Measurements from ENCODE around the gene PPM1B. TPM values are rescaled to one million over a fixed set of nuclear protein-coding genes. Genes with fewer than 3 reads are reported as not detected.
"Not testable (repeated sequence)": the region's sequence is repeated elsewhere in the genome, so short reads cannot be mapped to it uniquely, and the experiment has no call there.

Gene PPM1B
- total RNA-seq, 4 donors from 2014 or later, result 36.6 to 71.4 (median 45.1) TPM

- H3K4me3 ChIP-seq (replicated peaks in 1 of 3), result no peak overlapping the region
- no peaks in the 10 kb centered on the region for H3K9me3 ChIP-seq
- peak overlapping the region in 2 of 3 donors; percentile 7 to 86 for H3K27ac ChIP-seq
- no peak for TF ChIP-seq CTCF (IDR thresholded peaks at IDR 0.05)
- TF ChIP-seq POLR2A (IDR thresholded peaks at IDR 0.05), result no peak
- no peaks in the 10 kb centered on the region for H3K36me3 ChIP-seq
- H3K27me3 ChIP-seq, result no peaks in the 10 kb centered on the region
- peaks cover 13 to 14% of the 10 kb centered on the region in 2 donors for H3K4me1 ChIP-seq
- intact Hi-C loops (cut with DNase I), result no loop called here
- 22 to 32% methylated on average over 2 of the region's 2 CpGs for WGBS, 2 donors
- DNase-seq, result no peak
Measured at GRCh38 chr2:44171018-44171417, 2.3 kb downstream of the PPM1B start.

GRCh38 chr2:44171442-44171841 is 2.8 kb downstream of the PPM1B start:
- Histone ChIP-seq H3K4me1 (peaks cover 13 to 16% of the 10 kb centered on the region in 2 donors), H3K27ac (peak overlapping the region in 1 of 3 donors; percentile 86)
- H3K9me3 ChIP-seq; intact Hi-C loops (cut with DNase I); H3K36me3 ChIP-seq; H3K27me3 ChIP-seq; DNase-seq; H3K4me3 ChIP-seq (replicated peaks in 1 of 3): not testable (repeated sequence)
- WGBS, 2 donors, result 85 to 90% methylated on average over 8 of the region's 8 CpGs

DNA sequence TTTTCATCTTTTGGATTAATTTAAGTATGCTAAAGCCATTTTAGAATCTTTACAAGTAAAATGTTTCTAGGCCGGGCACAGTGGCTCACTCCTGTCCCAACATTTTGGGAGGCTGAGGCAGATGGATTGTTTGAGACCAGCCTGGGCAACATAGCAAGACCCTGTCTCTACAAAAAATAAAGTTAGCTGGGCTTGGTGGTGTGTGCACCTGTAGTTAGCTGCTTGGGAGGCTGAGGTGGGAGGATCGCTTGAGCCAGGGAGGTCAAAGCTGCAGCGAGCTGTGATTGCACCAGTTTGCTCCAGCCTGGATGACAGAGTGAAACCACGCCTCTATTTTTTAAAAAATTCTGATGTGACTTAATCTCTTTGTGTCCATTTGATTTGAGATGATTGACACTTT is 3.9 kb downstream of the PPM1B start:
- Histone ChIP-seq H3K9me3 (no peaks in the 10 kb centered on the region), H3K4me1 (peaks cover 17% of the 10 kb centered on the region in 2 donors), H3K4me3 (replicated peaks in 1 of 3) (no peak overlapping the region), H3K36me3 (no peaks in the 10 kb centered on the region), H3K27ac (no peak overlapping the region), H3K27me3 (no peaks in the 10 kb centered on the region)
- no peak for DNase-seq
- intact Hi-C loops (cut with DNase I), result no loop called here
- no peak for TF ChIP-seq CTCF (IDR thresholded peaks at IDR 0.05)
- no peak for TF ChIP-seq POLR2A (IDR thresholded peaks at IDR 0.05)
- 97 to 98% methylated on average over 4 of the region's 4 CpGs for WGBS, 2 donors

- H3K9me3 ChIP-seq, result no peaks in the 10 kb centered on the region
- no peaks in the 10 kb centered on the region for H3K36me3 ChIP-seq
- H3K4me3 ChIP-seq (replicated peaks in 1 of 3), result no peak overlapping the region
- DNase-seq, result no peak
- no peak for TF ChIP-seq CTCF (IDR thresholded peaks at IDR 0.05)
- no peak for TF ChIP-seq POLR2A (IDR thresholded peaks at IDR 0.05)
- no peak overlapping the region for H3K27ac ChIP-seq
- H3K27me3 ChIP-seq, result no peaks in the 10 kb centered on the region
- intact Hi-C loops (cut with DNase I), result no loop called here
- H3K4me1 ChIP-seq, result peaks cover 8 to 17% of the 10 kb centered on the region in 2 donors
Measured at GRCh38 chr2:44178950-44179349, 10.3 kb downstream of the PPM1B start.

- no peaks in the 10 kb centered on the region for H3K36me3 ChIP-seq
- TF ChIP-seq CTCF (IDR thresholded peaks at IDR 0.05) (no peak), POLR2A (IDR thresholded peaks at IDR 0.05) (no peak)
- peaks cover 10 to 35% of the 10 kb centered on the region in 2 donors for H3K4me1 ChIP-seq
- intact Hi-C loops (cut with DNase I), result no loop called here
- no peak for DNase-seq
- WGBS, 2 donors, result 96 to 97% methylated on average over 2 of the region's 2 CpGs
- no peaks in the 10 kb centered on the region for H3K9me3 ChIP-seq
- H3K27me3 ChIP-seq, result no peaks in the 10 kb centered on the region
- H3K27ac ChIP-seq, result no peak overlapping the region
- H3K4me3 ChIP-seq (replicated peaks in 1 of 3), result no peak overlapping the region
Measured at GRCh38 chr2:44181648-44182047, 13.0 kb downstream of the PPM1B start.

DNA sequence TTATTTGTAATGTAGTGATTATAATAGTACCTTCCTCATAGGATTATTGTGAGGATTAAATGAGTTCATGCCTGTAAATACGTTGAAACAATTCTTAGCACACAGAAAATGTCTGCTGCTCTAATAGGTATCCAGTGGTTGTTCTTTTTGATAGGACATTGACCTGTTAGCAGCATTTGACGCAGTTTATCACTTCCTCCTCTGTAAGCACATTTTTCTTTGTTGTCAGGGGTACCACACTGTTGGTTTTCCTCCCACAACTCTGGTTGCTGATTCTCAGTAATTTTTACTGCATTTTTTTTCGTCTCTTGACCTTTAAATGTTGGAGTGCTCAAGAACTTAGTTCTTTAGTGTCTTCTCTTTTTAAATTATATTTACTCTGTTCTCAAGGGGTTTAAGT is 15.4 kb downstream of the PPM1B start:
- H3K4me1 ChIP-seq, result peaks cover 10 to 32% of the 10 kb centered on the region in 2 donors
- no peak overlapping the region for H3K4me3 ChIP-seq (replicated peaks in 1 of 3)
- intact Hi-C loops (cut with DNase I), result no loop called here
- H3K36me3 ChIP-seq, result no peaks in the 10 kb centered on the region
- TF ChIP-seq CTCF (IDR thresholded peaks at IDR 0.05) (no peak), POLR2A (IDR thresholded peaks at IDR 0.05) (no peak)
- no peak for DNase-seq
- H3K27ac ChIP-seq, result no peak overlapping the region
- 70 to 80% methylated on average over 3 of the region's 3 CpGs for WGBS, 2 donors
- H3K27me3 ChIP-seq, result no peaks in the 10 kb centered on the region
- H3K9me3 ChIP-seq, result no peaks in the 10 kb centered on the region

All from thyroid gland (tissue), 4 donors.